ENCODE measurements around the gene CDH6. TPM values are rescaled to one million over a fixed set of nuclear protein-coding genes. Genes with fewer than 3 reads are reported as not detected.

The CDH6 gene
- total and polyA plus RNA-seq, 2 donors = 0.66 to 0.87 TPM

- no peak overlapping the region for H3K4me3 ChIP-seq (ENCODE audit: low read length in 2 of 2)
- 91% methylated on average over 4 of the region's 4 CpGs for WGBS
- no peak overlapping the region for H3K27ac ChIP-seq (ENCODE audit: low read depth in 1 of 2, low read length in 1 of 2)
- H3K9me3 ChIP-seq (ENCODE audit: control insufficient read depth in 2 of 2, insufficient read depth in 1 of 2, low read length in 1 of 2) = no peaks in the 10 kb centered on the region
- no peaks in the 10 kb centered on the region for H3K4me1 ChIP-seq (ENCODE audit: control insufficient read depth in 2 of 2, insufficient read depth in 2 of 2, low read length in 2 of 2)
- DNase-seq (ENCODE audit: low read depth in 6 of 9, low spot score in 9 of 9) = no peak
- no peaks in the 10 kb centered on the region for H3K27me3 ChIP-seq (ENCODE audit: control insufficient read depth in 2 of 2, insufficient read depth in 1 of 2, low read length in 1 of 2)
- no peaks in the 10 kb centered on the region for H3K36me3 ChIP-seq (ENCODE audit: control insufficient read depth in 2 of 2, insufficient read depth in 2 of 2, low read length in 1 of 2)
These were observed 125.8 kb downstream of the CDH6 start for GRCh38 chr5:31319335-31319734.

- no peaks in the 10 kb centered on the region for H3K9me3 ChIP-seq (ENCODE audit: control insufficient read depth in 2 of 2, insufficient read depth in 1 of 2, low read length in 1 of 2)
- 92% methylated on average over 18 of the region's 18 CpGs for WGBS
- H3K27ac ChIP-seq (ENCODE audit: low read depth in 1 of 2, low read length in 1 of 2) = no peak overlapping the region
- no peak overlapping the region for H3K4me3 ChIP-seq (ENCODE audit: low read length in 2 of 2)
- H3K4me1 ChIP-seq (ENCODE audit: control insufficient read depth in 2 of 2, insufficient read depth in 2 of 2, low read length in 2 of 2) = no peaks in the 10 kb centered on the region
- no peaks in the 10 kb centered on the region for H3K27me3 ChIP-seq (ENCODE audit: control insufficient read depth in 2 of 2, insufficient read depth in 1 of 2, low read length in 1 of 2)
- DNase-seq (ENCODE audit: low read depth in 6 of 9, low spot score in 9 of 9) = no peak
- no peaks in the 10 kb centered on the region for H3K36me3 ChIP-seq (ENCODE audit: control insufficient read depth in 2 of 2, insufficient read depth in 2 of 2, low read length in 1 of 2)
These were observed 129.5 kb downstream of the CDH6 start for GRCh38 chr5:31322946-31323345.

- Histone ChIP-seq H3K9me3 (ENCODE audit: control insufficient read depth in 2 of 2, insufficient read depth in 1 of 2, low read length in 1 of 2) (no peaks in the 10 kb centered on the region), H3K27ac (ENCODE audit: low read depth in 1 of 2, low read length in 1 of 2) (no peak overlapping the region), H3K27me3 (ENCODE audit: control insufficient read depth in 2 of 2, insufficient read depth in 1 of 2, low read length in 1 of 2) (no peaks in the 10 kb centered on the region), H3K4me1 (ENCODE audit: control insufficient read depth in 2 of 2, insufficient read depth in 2 of 2, low read length in 2 of 2) (no peaks in the 10 kb centered on the region), H3K4me3 (ENCODE audit: low read length in 2 of 2) (no peak overlapping the region), H3K36me3 (ENCODE audit: control insufficient read depth in 2 of 2, insufficient read depth in 2 of 2, low read length in 1 of 2) (no peaks in the 10 kb centered on the region)
- no peak for DNase-seq (ENCODE audit: low read depth in 6 of 9, low spot score in 9 of 9)
- WGBS = 90% methylated on average over 3 of the region's 3 CpGs
These were observed 131.4 kb downstream of the CDH6 start for GRCh38 chr5:31324842-31325241.

- H3K4me3 ChIP-seq (ENCODE audit: low read length in 2 of 2) = no peak overlapping the region
- H3K36me3 ChIP-seq (ENCODE audit: control insufficient read depth in 2 of 2, insufficient read depth in 2 of 2, low read length in 1 of 2) = no peaks in the 10 kb centered on the region
- no peak overlapping the region for H3K27ac ChIP-seq (ENCODE audit: low read depth in 1 of 2, low read length in 1 of 2)
- DNase-seq (ENCODE audit: low read depth in 6 of 9, low spot score in 9 of 9) = no peak
- no peaks in the 10 kb centered on the region for H3K27me3 ChIP-seq (ENCODE audit: control insufficient read depth in 2 of 2, insufficient read depth in 1 of 2, low read length in 1 of 2)
- H3K9me3 ChIP-seq (ENCODE audit: control insufficient read depth in 2 of 2, insufficient read depth in 1 of 2, low read length in 1 of 2) = no peaks in the 10 kb centered on the region
- 84% methylated on average over 11 of the region's 11 CpGs for WGBS
- no peaks in the 10 kb centered on the region for H3K4me1 ChIP-seq (ENCODE audit: control insufficient read depth in 2 of 2, insufficient read depth in 2 of 2, low read length in 2 of 2)
These were observed 134.7 kb downstream of the CDH6 start for GRCh38 chr5:31328040-31328733.

- DNase-seq (ENCODE audit: low read depth in 6 of 9, low spot score in 9 of 9) = no peak
- over 99% methylated on average over 2 of the region's 2 CpGs for WGBS
- H3K9me3 ChIP-seq (ENCODE audit: control insufficient read depth in 2 of 2, insufficient read depth in 1 of 2, low read length in 1 of 2) = no peaks in the 10 kb centered on the region
- H3K27ac ChIP-seq (ENCODE audit: low read depth in 1 of 2, low read length in 1 of 2) = no peak overlapping the region
- H3K36me3 ChIP-seq (ENCODE audit: control insufficient read depth in 2 of 2, insufficient read depth in 2 of 2, low read length in 1 of 2) = no peaks in the 10 kb centered on the region
- no peaks in the 10 kb centered on the region for H3K27me3 ChIP-seq (ENCODE audit: control insufficient read depth in 2 of 2, insufficient read depth in 1 of 2, low read length in 1 of 2)
- H3K4me1 ChIP-seq (ENCODE audit: control insufficient read depth in 2 of 2, insufficient read depth in 2 of 2, low read length in 2 of 2) = no peaks in the 10 kb centered on the region
- H3K4me3 ChIP-seq (ENCODE audit: low read length in 2 of 2) = no peak overlapping the region
These were observed 136.2 kb downstream of the CDH6 start for GRCh38 chr5:31329715-31330114.

- DNase-seq (ENCODE audit: low read depth in 6 of 9, low spot score in 9 of 9) = no peak
- Histone ChIP-seq H3K9me3 (ENCODE audit: control insufficient read depth in 2 of 2, insufficient read depth in 1 of 2, low read length in 1 of 2) (no peaks in the 10 kb centered on the region), H3K27me3 (ENCODE audit: control insufficient read depth in 2 of 2, insufficient read depth in 1 of 2, low read length in 1 of 2) (no peaks in the 10 kb centered on the region), H3K4me1 (ENCODE audit: control insufficient read depth in 2 of 2, insufficient read depth in 2 of 2, low read length in 2 of 2) (no peaks in the 10 kb centered on the region), H3K27ac (ENCODE audit: low read depth in 1 of 2, low read length in 1 of 2) (no peak overlapping the region), H3K4me3 (ENCODE audit: low read length in 2 of 2) (no peak overlapping the region), H3K36me3 (ENCODE audit: control insufficient read depth in 2 of 2, insufficient read depth in 2 of 2, low read length in 1 of 2) (no peaks in the 10 kb centered on the region)
- WGBS = 97% methylated on average over 2 of the region's 2 CpGs
These were observed 138.7 kb downstream of the CDH6 start for GRCh38 chr5:31332160-31332559.

- Histone ChIP-seq H3K4me1 (ENCODE audit: control insufficient read depth in 2 of 2, insufficient read depth in 2 of 2, low read length in 2 of 2) (no peaks in the 10 kb centered on the region), H3K27ac (ENCODE audit: low read depth in 1 of 2, low read length in 1 of 2) (no peak overlapping the region), H3K4me3 (ENCODE audit: low read length in 2 of 2) (no peak overlapping the region), H3K9me3 (ENCODE audit: control insufficient read depth in 2 of 2, insufficient read depth in 1 of 2, low read length in 1 of 2) (no peaks in the 10 kb centered on the region), H3K27me3 (ENCODE audit: control insufficient read depth in 2 of 2, insufficient read depth in 1 of 2, low read length in 1 of 2) (no peaks in the 10 kb centered on the region), H3K36me3 (ENCODE audit: control insufficient read depth in 2 of 2, insufficient read depth in 2 of 2, low read length in 1 of 2) (no peaks in the 10 kb centered on the region)
- WGBS = 95% methylated on average over 2 of the region's 2 CpGs
- no peak for DNase-seq (ENCODE audit: low read depth in 6 of 9, low spot score in 9 of 9)
These were observed 140.0 kb downstream of the CDH6 start for GRCh38 chr5:31333475-31333874.

- Histone ChIP-seq H3K4me3 (ENCODE audit: low read length in 2 of 2) (no peak overlapping the region), H3K27ac (ENCODE audit: low read depth in 1 of 2, low read length in 1 of 2) (no peak overlapping the region), H3K36me3 (ENCODE audit: control insufficient read depth in 2 of 2, insufficient read depth in 2 of 2, low read length in 1 of 2) (no peaks in the 10 kb centered on the region), H3K4me1 (ENCODE audit: control insufficient read depth in 2 of 2, insufficient read depth in 2 of 2, low read length in 2 of 2) (no peaks in the 10 kb centered on the region), H3K27me3 (ENCODE audit: control insufficient read depth in 2 of 2, insufficient read depth in 1 of 2, low read length in 1 of 2) (no peaks in the 10 kb centered on the region), H3K9me3 (ENCODE audit: control insufficient read depth in 2 of 2, insufficient read depth in 1 of 2, low read length in 1 of 2) (no peaks in the 10 kb centered on the region)
- DNase-seq (ENCODE audit: low read depth in 6 of 9, low spot score in 9 of 9) = no peak
- 87% methylated on average over 4 of the region's 4 CpGs for WGBS
These were observed 140.8 kb downstream of the CDH6 start for GRCh38 chr5:31334061-31334860.

GRCh38 chr5:31335456-31335855 lies 142.0 kb downstream of the CDH6 start:
- H3K4me3 ChIP-seq (ENCODE audit: low read length in 2 of 2) = no peak overlapping the region
- H3K27me3 ChIP-seq (ENCODE audit: control insufficient read depth in 2 of 2, insufficient read depth in 1 of 2, low read length in 1 of 2) = no peaks in the 10 kb centered on the region
- no peaks in the 10 kb centered on the region for H3K36me3 ChIP-seq (ENCODE audit: control insufficient read depth in 2 of 2, insufficient read depth in 2 of 2, low read length in 1 of 2)
- no peaks in the 10 kb centered on the region for H3K4me1 ChIP-seq (ENCODE audit: control insufficient read depth in 2 of 2, insufficient read depth in 2 of 2, low read length in 2 of 2)
- H3K9me3 ChIP-seq (ENCODE audit: control insufficient read depth in 2 of 2, insufficient read depth in 1 of 2, low read length in 1 of 2) = no peaks in the 10 kb centered on the region
- H3K27ac ChIP-seq (ENCODE audit: low read depth in 1 of 2, low read length in 1 of 2) = no peak overlapping the region
- DNase-seq (ENCODE audit: low read depth in 6 of 9, low spot score in 9 of 9) = no peak

All from thymus (tissue), 11 donors.